Measurements from ENCODE around the gene CLDN9.

CLDN9 gene

GRCh38 chr16:2992383-2993081 is 20.2 kb upstream of the CLDN9 start:
- FAIRE-seq (no peak), DNase-seq (ENCODE audit: low spot score) (no peak)

GRCh38 chr16:2996298-2996697 is 16.4 kb upstream of the CLDN9 start:
- no peak for FAIRE-seq

GRCh38 chr16:2999929-3000328 is 12.8 kb upstream of the CLDN9 start:
- FAIRE-seq (no peak), DNase-seq (ENCODE audit: low spot score) (no peak)

More at GRCh38 chr16:2996298-2996697, 16.4 kb upstream of the CLDN9 start:
- no peak for DNase-seq (ENCODE audit: low spot score)

- DNase-seq (ENCODE audit: low spot score) (no peak), FAIRE-seq (no peak)
Measured at GRCh38 chr16:3000540-3000939, 12.2 kb upstream of the CLDN9 start.

GRCh38 chr16:3001316-3001715 is 11.4 kb upstream of the CLDN9 start:
- FAIRE-seq: no peak

GRCh38 chr16:3003582-3004270 is 9.0 kb upstream of the CLDN9 start:
- FAIRE-seq (peak; percentile 97), DNase-seq (ENCODE audit: low spot score) (peak; percentile 99)

More at GRCh38 chr16:3001316-3001715, 11.4 kb upstream of the CLDN9 start:
- no peak for DNase-seq (ENCODE audit: low spot score)

- DNase-seq (ENCODE audit: low spot score): no peak
- no peak for FAIRE-seq
Measured at GRCh38 chr16:3004319-3004718, 8.4 kb upstream of the CLDN9 start.

GRCh38 chr16:3004781-3005284 is 7.9 kb upstream of the CLDN9 start:
- no peak for FAIRE-seq
- no peak for DNase-seq (ENCODE audit: low spot score)

- no peak for DNase-seq (ENCODE audit: low spot score)
- FAIRE-seq: no peak
Measured at GRCh38 chr16:3007059-3007956, 5.4 kb upstream of the CLDN9 start.

GRCh38 chr16:3007957-3008689 is 4.6 kb upstream of the CLDN9 start:
- no peak for DNase-seq (ENCODE audit: low spot score)
- FAIRE-seq: no peak

GRCh38 chr16:3008690-3009037 is 4.1 kb upstream of the CLDN9 start:
- no peak for FAIRE-seq
- no peak for DNase-seq (ENCODE audit: low spot score)

GRCh38 chr16:3009568-3010390 is 2.9 kb upstream of the CLDN9 start:
- no peak for FAIRE-seq

GRCh38 chr16:3010510-3010909 is 2.2 kb upstream of the CLDN9 start:
- DNase-seq (ENCODE audit: low spot score) (no peak), FAIRE-seq (no peak)

More at GRCh38 chr16:3009568-3010390, 2.9 kb upstream of the CLDN9 start:
- no peak for DNase-seq (ENCODE audit: low spot score)

- no peak for FAIRE-seq
- no peak for DNase-seq (ENCODE audit: low spot score)
Measured at GRCh38 chr16:3012246-3012645, 477 bp upstream of the CLDN9 start.

GRCh38 chr16:3013491-3013951 is 798 bp downstream of the CLDN9 start:
- DNase-seq (ENCODE audit: low spot score) (no peak), FAIRE-seq (no peak)

- FAIRE-seq: no peak
- DNase-seq (ENCODE audit: low spot score): no peak
Measured at GRCh38 chr16:3013998-3014690, 1.4 kb downstream of the CLDN9 start.

- DNase-seq (ENCODE audit: low spot score) (no peak), FAIRE-seq (no peak)
Measured at GRCh38 chr16:3014971-3015370, 2.2 kb downstream of the CLDN9 start.

GRCh38 chr16:3015865-3016521 is 3.3 kb downstream of the CLDN9 start:
- FAIRE-seq: no peak
- DNase-seq (ENCODE audit: low spot score): no peak

GRCh38 chr16:3017344-3017743 is 4.6 kb downstream of the CLDN9 start:
- no peak for FAIRE-seq
- no peak for DNase-seq (ENCODE audit: low spot score)

All from urothelium cell line (cell line).